Prostate gland (tissue), 2 donors: ENCODE data around the gene CLEC16A.

Source experiments
- CTCF ChIP-seq, 4 experiments: fragments of 200-600 bp in 2 of 4; fragments of 450-650 bp in 2 of 4; sonication (generic) in 2 of 4; IDR thresholded peaks; 1 replicate in 3 of 4; 2 replicates in 1 of 4; pipeline ENCODE4 v1.5.1; 2016 to 2019; ENCODE audit warnings: antibody characterized with exemption in 4 of 4, mild to moderate bottlenecking in 2 of 4, moderate library complexity in 2 of 4
- POLR2AphosphoS5 ChIP-seq: sonication (generic); formaldehyde crosslinking; IDR thresholded peaks from one replicate; pipeline ENCODE4 v1.6.1; 2017; ENCODE audit warnings: antibody characterized with exemption

GRCh38 chr16:10964891-10965326 lies 20.5 kb downstream of the CLEC16A start:
- TF ChIP-seq CTCF (IDR thresholded peaks at IDR 0.05), result no peak
- TF ChIP-seq POLR2AphosphoS5, result no peak
